Fibroblast of lung (primary cell): ENCODE results near the gene NINL.

ENCODE experiments used
- CTCF ChIP-seq, 2 donors: IDR thresholded peaks in 1 of 2; conservative IDR thresholded peaks in 1 of 2; 1 replicate in 1 of 2; 2 replicates in 1 of 2; pipeline ENCODE4 v1.5.1; 2011 to 2012; ENCODE audit warnings: low read length in 2 of 2, control low read depth in 1 of 2, inconsistent platforms in 1 of 2, low read depth in 1 of 2, mild to moderate bottlenecking in 1 of 2
- EZH2 ChIP-seq: IDR thresholded peaks from 2 replicates; pipeline ENCODE4 v1.5.1; 2012; ENCODE audit warnings: low read length, control low read depth, mild to moderate bottlenecking; ENCODE audit errors: missing control alignments

GRCh38 chr20:25466846-25467245 lies 118.5 kb downstream of the NINL start:
- TF ChIP-seq CTCF (conservative IDR thresholded peaks at IDR 0.05 in 1 of 2, IDR thresholded peaks at IDR 0.05 in 1 of 2; ENCODE audit: low read depth in 1 of 2, low read length in 2 of 2), result no peak
- TF ChIP-seq EZH2, result no peak
